ENCODE results near the gene GUCD1.
"Not testable (repeated sequence)": the region's sequence is repeated elsewhere in the genome, so short reads cannot be mapped to it uniquely, and the experiment has no call there.

GUCD1 gene

GRCh38 chr22:24554313-24555164 is at the start of gene GUCD1:
Gene GUCD1, minus strand, starts transcription at chr22:24555138. Its CDS starts 147 bp downstream, at chr22:24554991.
- Mint-ChIP-seq H3K9me3 (no peaks in the 10 kb centered on the region), H3K27me3 (no peaks in the 10 kb centered on the region), H3K4me3 (peak within 1 kb of the TSS; percentile 97), H3K27ac (peak within 1 kb of the TSS; percentile 100), H3K4me1 (ENCODE audit: low read depth) (peaks cover 60% of the 10 kb centered on the region), H3K36me3 (ENCODE audit: low read depth) (peaks cover 85% of the 10 kb centered on the region)
- DNase-seq = peak; percentile 63

DNA sequence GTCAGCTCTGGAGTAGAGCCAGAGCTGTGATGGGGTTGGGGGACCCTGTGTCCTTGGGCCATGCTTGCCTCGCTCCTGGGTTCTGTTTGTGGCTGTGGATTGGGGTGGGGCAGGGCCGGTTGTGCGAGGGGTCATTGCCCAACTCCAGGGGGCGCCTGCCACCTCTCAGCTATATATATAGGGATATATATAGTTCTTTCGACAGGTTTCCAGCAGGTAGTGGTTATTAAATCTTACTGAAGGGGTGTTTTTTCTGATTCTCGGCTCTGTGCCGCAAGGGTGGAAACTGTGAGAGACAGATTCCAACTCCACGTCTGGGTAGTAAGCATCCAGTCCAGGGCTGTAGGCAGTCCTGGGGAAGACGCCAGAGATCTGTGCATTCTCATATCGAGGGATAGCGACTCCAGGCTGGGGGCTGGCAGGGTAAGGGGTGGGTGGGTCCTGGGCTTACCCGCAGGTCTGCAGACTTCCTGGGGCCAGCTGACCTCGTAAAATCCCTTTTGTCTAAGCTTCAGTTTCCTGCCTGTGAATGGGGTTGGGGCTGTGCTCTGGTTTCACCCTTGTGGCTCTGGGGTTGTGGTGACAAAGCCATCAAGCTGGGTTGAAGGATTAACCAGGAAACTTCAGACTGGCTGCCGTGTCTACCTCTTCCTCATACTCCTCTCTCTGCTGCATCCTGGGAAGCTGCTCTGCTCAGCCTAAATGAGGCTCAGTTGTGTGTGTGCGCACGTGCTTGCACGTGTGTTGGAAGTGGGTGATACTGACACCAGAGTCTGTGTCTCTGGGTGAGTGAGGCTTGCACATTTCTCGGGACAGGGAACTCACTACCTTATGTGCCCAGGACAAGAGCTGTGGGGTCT is 49.1 kb upstream of the GUCD1 start:
- not testable (repeated sequence) for H3K9me3 Mint-ChIP-seq; H3K27me3 Mint-ChIP-seq; H3K36me3 Mint-ChIP-seq (ENCODE audit: low read depth)
- Mint-ChIP-seq H3K4me3 (peak overlapping the region; percentile 45), H3K4me1 (ENCODE audit: low read depth) (peaks cover 29% of the 10 kb centered on the region), H3K27ac (peak overlapping the region; percentile 81)
- DNase-seq = peak; percentile 46

DNA sequence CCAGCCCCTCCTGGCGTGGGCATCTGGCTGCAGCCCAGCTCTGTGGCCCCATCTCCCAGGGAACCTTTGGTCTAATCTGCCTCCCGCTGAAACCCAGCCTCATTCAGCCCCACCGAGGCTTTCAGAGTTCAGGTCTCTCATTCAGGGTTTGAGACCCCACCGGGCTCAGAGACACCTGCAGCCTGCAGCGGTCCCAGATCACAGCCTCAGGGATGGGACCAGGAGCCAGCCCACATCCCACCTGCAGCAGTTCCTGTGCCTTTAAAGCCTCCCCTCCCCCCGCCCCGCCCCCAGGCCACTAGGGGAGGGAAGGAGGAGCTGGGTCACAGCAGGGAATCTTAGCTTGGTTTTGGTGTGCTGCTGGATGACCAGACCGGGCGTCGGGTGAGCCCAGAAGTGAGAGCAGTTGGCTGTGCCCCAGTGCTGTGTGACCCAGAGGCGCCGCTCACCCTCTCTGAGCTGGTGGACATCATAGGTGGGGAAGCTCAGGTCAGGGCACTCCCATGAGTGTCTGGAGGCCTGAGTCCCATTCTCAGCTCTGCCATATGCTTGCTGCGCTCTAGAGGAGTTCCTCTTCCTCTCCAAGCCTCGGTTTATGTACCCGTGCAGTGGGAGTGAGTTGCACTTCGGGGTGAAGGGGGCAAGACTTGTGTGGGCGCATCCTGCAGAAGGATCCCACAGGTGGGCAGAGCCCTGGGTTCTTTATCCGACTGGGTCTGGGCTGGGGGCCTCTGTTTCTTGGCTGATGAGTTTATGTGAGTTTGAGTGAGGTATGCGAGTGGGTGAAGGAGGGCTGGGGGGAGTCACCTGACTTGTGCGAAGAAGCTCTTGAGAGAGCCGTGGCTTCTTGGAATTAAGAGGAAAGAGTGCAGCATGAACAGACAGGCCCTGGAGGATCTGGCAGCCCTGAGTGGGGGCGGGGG is 48.2 kb upstream of the GUCD1 start, which contains the start of gene GGT1:
Gene GGT1, plus strand, starts transcription at position 347 of the 923 bp plus-strand sequence. CDS start 7,889 bp downstream, outside the sequence.
- Mint-ChIP-seq H3K4me1 (ENCODE audit: low read depth) (peaks cover 28% of the 10 kb centered on the region), H3K27ac (peak within 1 kb of the TSS; percentile 81), H3K4me3 (peak within 1 kb of the TSS; percentile 15)
- DNase-seq; H3K27me3 Mint-ChIP-seq; H3K36me3 Mint-ChIP-seq (ENCODE audit: low read depth); H3K9me3 Mint-ChIP-seq: not testable (repeated sequence)

- not testable (repeated sequence) for H3K27me3 Mint-ChIP-seq; H3K9me3 Mint-ChIP-seq; H3K36me3 Mint-ChIP-seq (ENCODE audit: low read depth); DNase-seq; H3K4me3 Mint-ChIP-seq; H3K27ac Mint-ChIP-seq
- peaks cover 23% of the 10 kb centered on the region for H3K4me1 Mint-ChIP-seq (ENCODE audit: low read depth)
Observed at GRCh38 chr22:24602105-24602749, 47.3 kb upstream of the GUCD1 start.

DNA sequence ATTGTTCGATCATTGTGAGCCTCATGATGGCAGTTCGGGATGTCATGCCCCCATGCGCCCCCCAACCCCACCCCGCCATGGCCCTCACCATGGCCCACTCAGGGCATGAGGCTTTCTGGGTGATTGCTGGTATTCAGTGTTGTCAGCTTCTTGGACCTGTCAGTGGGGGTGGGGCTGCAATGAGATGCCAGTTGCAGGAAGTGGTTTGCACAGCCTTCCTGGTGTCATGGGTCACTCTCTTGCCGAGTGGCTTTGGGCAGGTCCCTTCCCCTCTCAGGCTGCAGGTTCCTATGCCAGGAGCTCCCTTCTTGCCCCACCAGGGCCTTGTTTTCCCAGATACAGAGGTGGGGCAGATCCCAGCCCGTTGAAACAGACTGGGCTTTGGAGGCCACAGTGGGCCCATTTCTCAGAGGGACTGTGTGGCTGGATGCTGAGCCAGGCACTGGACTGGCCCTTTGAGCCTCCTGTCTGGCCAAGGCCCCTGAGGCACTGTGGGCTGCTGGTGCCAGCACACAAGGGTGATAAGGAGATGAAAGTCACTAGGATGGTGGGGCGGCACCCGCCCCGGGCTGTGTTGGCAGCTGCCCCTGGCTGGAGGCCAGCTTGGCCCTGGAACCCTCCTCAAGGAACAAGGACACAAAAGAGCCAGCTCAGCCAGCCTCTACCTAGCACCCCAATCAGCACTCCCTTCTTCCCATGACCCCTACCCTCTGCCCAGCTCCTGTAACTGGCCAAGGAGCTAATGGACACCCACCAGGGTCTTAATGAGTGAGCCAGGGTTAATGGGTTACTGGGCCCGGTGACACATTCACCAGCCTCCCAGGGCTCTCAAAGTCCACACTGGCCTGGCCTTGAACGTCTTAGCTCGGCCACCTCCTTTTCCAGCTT is 46.5 kb upstream of the GUCD1 start:
- Mint-ChIP-seq H3K27me3 (no peaks in the 10 kb centered on the region), H3K4me1 (ENCODE audit: low read depth) (peaks cover 22% of the 10 kb centered on the region), H3K4me3 (no peak overlapping the region), H3K27ac (no peak overlapping the region), H3K36me3 (ENCODE audit: low read depth) (no peaks in the 10 kb centered on the region), H3K9me3 (no peaks in the 10 kb centered on the region)
- no peak for DNase-seq

GRCh38 chr22:24599958-24600715 is 45.2 kb upstream of the GUCD1 start:
- not testable (repeated sequence) for DNase-seq; H3K27ac Mint-ChIP-seq; H3K27me3 Mint-ChIP-seq; H3K9me3 Mint-ChIP-seq; H3K36me3 Mint-ChIP-seq (ENCODE audit: low read depth); H3K4me3 Mint-ChIP-seq
- H3K4me1 Mint-ChIP-seq (ENCODE audit: low read depth) = peaks cover 20% of the 10 kb centered on the region

DNA sequence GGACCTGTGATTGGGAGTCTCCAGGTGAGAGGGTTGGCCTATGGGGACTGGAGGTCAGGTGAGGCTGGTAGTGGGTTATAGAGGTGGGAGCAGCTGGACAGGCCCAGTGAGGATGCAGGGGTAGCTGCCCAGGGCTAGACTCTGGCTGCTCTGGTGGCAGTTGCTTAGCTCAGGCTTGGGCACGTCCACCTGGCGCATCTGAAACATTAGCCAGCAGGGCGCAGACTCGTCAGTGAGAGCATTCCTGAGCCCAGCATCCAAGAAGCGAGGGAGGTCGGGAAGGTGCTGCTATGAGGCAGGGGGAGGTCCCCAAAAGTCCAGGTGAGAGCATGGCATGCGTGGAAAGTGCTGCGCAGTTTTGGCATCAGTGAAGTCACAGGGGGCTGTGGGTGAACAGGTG is 44.6 kb upstream of the GUCD1 start:
- Mint-ChIP-seq H3K36me3 (ENCODE audit: low read depth) (no peaks in the 10 kb centered on the region), H3K27me3 (no peaks in the 10 kb centered on the region), H3K27ac (no peak overlapping the region), H3K4me1 (ENCODE audit: low read depth) (peaks cover 20% of the 10 kb centered on the region), H3K9me3 (no peaks in the 10 kb centered on the region), H3K4me3 (no peak overlapping the region)
- DNase-seq = no peak

DNA sequence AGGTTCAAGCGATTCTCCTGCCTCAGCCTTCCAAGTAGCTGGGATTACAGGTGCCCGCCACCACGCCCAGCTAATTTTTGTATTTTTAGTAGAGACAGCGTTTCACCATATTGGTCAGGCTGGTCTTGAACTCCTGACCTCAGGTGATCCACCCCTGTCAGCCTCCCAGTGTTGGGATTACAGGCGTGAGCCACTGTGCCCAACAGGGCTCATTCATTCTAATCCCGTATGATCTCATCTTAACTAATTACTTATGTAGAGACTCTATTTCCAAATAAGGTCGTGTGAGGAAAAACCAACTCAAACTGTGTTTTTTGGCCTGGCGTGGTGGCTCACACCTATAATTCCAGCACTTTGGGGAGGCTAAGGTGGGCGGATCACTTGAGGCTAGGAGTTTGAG is 42.1 kb upstream of the GUCD1 start:
- not testable (repeated sequence) for H3K27ac Mint-ChIP-seq; DNase-seq; H3K27me3 Mint-ChIP-seq; H3K4me3 Mint-ChIP-seq; H3K9me3 Mint-ChIP-seq; H3K36me3 Mint-ChIP-seq (ENCODE audit: low read depth)
- peaks cover 10% of the 10 kb centered on the region for H3K4me1 Mint-ChIP-seq (ENCODE audit: low read depth)

DNA sequence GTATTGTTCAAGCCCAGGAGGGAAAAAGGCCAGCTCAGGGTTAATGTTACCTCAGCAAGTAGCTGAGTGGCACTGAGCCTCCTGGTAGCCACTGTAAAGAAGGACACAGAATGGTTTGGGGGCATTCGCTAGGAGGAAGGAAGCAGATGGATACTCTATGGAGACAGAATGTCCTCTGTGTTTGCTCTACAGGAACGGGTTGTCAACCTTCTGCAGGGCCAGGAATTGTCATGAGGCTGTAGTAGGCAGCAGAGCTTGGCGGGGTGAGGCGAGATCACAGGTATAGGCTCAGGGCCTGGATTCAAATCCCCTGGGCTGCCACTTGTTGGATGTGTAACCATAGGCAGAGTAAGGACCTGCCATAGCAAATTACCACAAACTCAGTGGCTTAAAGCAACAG is 40.9 kb upstream of the GUCD1 start:
- H3K27ac Mint-ChIP-seq = no peak overlapping the region
- peaks cover 6% of the 10 kb centered on the region for H3K4me1 Mint-ChIP-seq (ENCODE audit: low read depth)
- H3K36me3 Mint-ChIP-seq (ENCODE audit: low read depth) = no peaks in the 10 kb centered on the region
- H3K4me3 Mint-ChIP-seq = no peak overlapping the region
- H3K27me3 Mint-ChIP-seq = peaks cover 14% of the 10 kb centered on the region
- H3K9me3 Mint-ChIP-seq = no peaks in the 10 kb centered on the region
- DNase-seq = no peak

GRCh38 chr22:24595228-24595627 is 40.3 kb upstream of the GUCD1 start:
- H3K4me3 Mint-ChIP-seq = no peak overlapping the region
- H3K9me3 Mint-ChIP-seq = no peaks in the 10 kb centered on the region
- H3K36me3 Mint-ChIP-seq (ENCODE audit: low read depth) = no peaks in the 10 kb centered on the region
- H3K27me3 Mint-ChIP-seq = peaks cover 14% of the 10 kb centered on the region
- DNase-seq = no peak
- peaks cover 6% of the 10 kb centered on the region for H3K4me1 Mint-ChIP-seq (ENCODE audit: low read depth)
- H3K27ac Mint-ChIP-seq = no peak overlapping the region

DNA sequence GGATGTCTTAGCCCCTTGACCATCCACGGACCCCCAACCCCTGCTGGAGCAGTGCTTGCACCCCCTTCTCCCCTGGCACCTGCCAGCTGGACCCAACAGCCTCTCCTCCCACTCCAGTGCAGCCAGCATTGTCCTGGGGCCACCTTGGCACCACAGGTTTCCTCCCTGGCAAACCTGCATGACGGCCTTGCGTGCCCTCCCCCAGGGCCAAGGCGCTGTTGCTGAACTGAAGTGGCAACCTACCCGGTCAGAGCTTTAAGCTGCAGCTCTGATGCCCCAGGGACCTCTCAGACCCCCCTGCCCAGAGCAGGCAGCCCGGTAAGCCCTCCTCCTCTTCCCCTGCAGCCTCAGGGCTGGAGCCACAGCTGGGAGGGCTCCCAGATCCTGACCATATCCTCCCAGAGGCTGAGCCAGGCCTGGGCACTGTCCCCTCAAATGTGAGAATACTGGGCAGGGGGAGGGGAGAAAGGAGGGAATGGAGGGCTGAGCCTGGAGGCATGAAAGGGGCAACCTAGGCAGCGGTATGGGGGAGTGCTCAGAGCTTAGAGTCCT is 39.7 kb upstream of the GUCD1 start:
- peaks cover 14% of the 10 kb centered on the region for H3K27me3 Mint-ChIP-seq
- no peak for DNase-seq
- H3K27ac Mint-ChIP-seq = no peak overlapping the region
- no peak overlapping the region for H3K4me3 Mint-ChIP-seq
- H3K4me1 Mint-ChIP-seq (ENCODE audit: low read depth) = peaks cover 6% of the 10 kb centered on the region
- no peaks in the 10 kb centered on the region for H3K9me3 Mint-ChIP-seq
- no peaks in the 10 kb centered on the region for H3K36me3 Mint-ChIP-seq (ENCODE audit: low read depth)

DNA sequence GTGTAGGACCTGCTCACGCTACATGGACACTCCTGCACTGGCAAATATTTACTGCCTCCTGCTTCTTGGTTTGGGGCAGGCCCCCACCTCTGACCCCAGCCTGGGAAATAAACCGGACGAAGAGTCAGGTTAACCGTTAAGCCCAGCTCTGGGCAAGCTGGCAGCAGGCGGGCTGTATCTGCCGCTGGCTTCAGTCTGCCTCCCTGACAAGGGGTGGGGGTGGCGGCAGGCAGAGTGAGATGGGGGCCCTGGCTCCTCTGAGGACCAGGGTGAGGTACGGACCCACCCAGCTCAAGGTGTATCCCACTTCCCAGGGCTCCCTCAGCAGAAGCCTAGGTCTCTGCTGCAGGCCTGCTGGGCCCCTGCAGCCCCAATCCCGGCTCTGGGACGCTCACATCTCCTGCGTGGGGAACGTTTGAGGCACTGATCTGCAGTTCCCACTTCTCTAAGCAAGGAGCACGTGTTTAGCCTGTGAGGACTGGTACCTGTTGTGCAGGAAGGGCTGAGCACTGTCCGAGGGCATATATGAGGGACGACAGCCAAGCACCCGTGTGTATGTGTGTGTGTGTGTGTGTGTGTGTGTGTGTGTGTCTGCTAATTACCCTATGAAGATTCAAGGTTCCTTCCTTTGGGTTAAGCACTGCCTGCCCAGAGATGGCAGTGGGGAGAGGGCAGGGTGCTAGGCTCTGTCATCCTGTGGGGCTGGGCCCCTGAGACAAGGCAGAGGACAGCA is 39.1 kb upstream of the GUCD1 start:
- H3K9me3 Mint-ChIP-seq = no peaks in the 10 kb centered on the region
- no peak for DNase-seq
- H3K27ac Mint-ChIP-seq = no peak overlapping the region
- H3K36me3 Mint-ChIP-seq (ENCODE audit: low read depth) = no peaks in the 10 kb centered on the region
- H3K4me1 Mint-ChIP-seq (ENCODE audit: low read depth) = peaks cover 6% of the 10 kb centered on the region
- H3K27me3 Mint-ChIP-seq = peaks cover 14% of the 10 kb centered on the region
- H3K4me3 Mint-ChIP-seq = no peak overlapping the region

All from activated T-cell treated with anti-CD3 and anti-CD28 coated beads, Interleukin-2, amount 50 U/mL, for 24 hours (primary cell).